HT-29 (cell line): ENCODE measurements around the gene HORMAD1. TPM values are rescaled to one million over a fixed set of nuclear protein-coding genes. Genes with fewer than 3 reads are reported as not detected.
"Not testable (repeated sequence)": the region's sequence is repeated elsewhere in the genome, so short reads cannot be mapped to it uniquely, and the experiment has no call there.

Source experiments
- DNase-seq: peaks from one replicate; pipeline ENCODE4 v3.0.0-alpha.2; 2015; ENCODE audit warnings: low spot score
- total RNA-seq: library from RNA; depleted of rRNA; stranded (reverse); fragments of >200 nt; shearing (Covaris generic); gene quantifications from 2 replicates; pipeline ENCODE4 v1.2.3, GENCODE V29; 2014

The HORMAD1 gene
- total RNA-seq, 1 experiment from 2014 or later, result not detected

GRCh38 chr1:150696995-150697927, 23.4 kb downstream of the HORMAD1 start, which contains the start of gene GOLPH3L:
Gene GOLPH3L (minus strand): TSS chr1:150697154. CDS start chr1:150694838, 2,316 bp downstream.
- peak; percentile 98 for DNase-seq

- DNase-seq, result no peak
These were observed 24.1 kb downstream of the HORMAD1 start for GRCh38 chr1:150696590-150696989.

- peak; percentile 42 for DNase-seq
These were observed 24.5 kb downstream of the HORMAD1 start for GRCh38 chr1:150696162-150696561.

GRCh38 chr1:150695561-150695960, 25.1 kb downstream of the HORMAD1 start:
- no peak for DNase-seq

GRCh38 chr1:150692720-150693119, 28.0 kb downstream of the HORMAD1 start:
- no peak for DNase-seq

GRCh38 chr1:150688763-150689162, 31.9 kb downstream of the HORMAD1 start:
- no peak for DNase-seq

- no peak for DNase-seq
These were observed 34.4 kb downstream of the HORMAD1 start for GRCh38 chr1:150686275-150686674.

GRCh38 chr1:150683914-150684313, 36.8 kb downstream of the HORMAD1 start:
- no peak for DNase-seq

- no peak for DNase-seq
These were observed 41.7 kb downstream of the HORMAD1 start for GRCh38 chr1:150678988-150679387.

- DNase-seq, result no peak
These were observed 45.8 kb downstream of the HORMAD1 start for GRCh38 chr1:150674881-150675280.

GRCh38 chr1:150663321-150663720, 57.4 kb downstream of the HORMAD1 start:
- DNase-seq, result no peak

GRCh38 chr1:150662811-150663210, 57.9 kb downstream of the HORMAD1 start:
- DNase-seq, result no peak

GRCh38 chr1:150661156-150661555, 59.5 kb downstream of the HORMAD1 start:
- no peak for DNase-seq

- no peak for DNase-seq
These were observed 60.1 kb downstream of the HORMAD1 start for GRCh38 chr1:150660584-150660983.

GRCh38 chr1:150657064-150657463, 63.6 kb downstream of the HORMAD1 start:
- not testable (repeated sequence) for DNase-seq

- DNase-seq, result not testable (repeated sequence)
These were observed 66.1 kb downstream of the HORMAD1 start for GRCh38 chr1:150654635-150655034.

- DNase-seq, result peak; percentile 67
These were observed 70.5 kb downstream of the HORMAD1 start for GRCh38 chr1:150650193-150650592.

- DNase-seq, result no peak
These were observed 71.1 kb downstream of the HORMAD1 start for GRCh38 chr1:150649441-150650075.
